SK-N-SH treated with all-trans-retinoic acid at 6 μM for 48 hours (cell line): ENCODE measurements around the gene CD6.

Source experiments
- PATZ1 ChIP-seq: fragments of 250-450 bp; sonication (Bioruptor Pico); IDR thresholded peaks from 2 replicates; pipeline ENCODE4 v1.8.0; 2020; ENCODE audit warnings: mild to moderate bottlenecking, moderate library complexity, borderline replicate concordance
- RARB ChIP-seq: fragments of 250-450 bp; sonication (Bioruptor Pico); IDR thresholded peaks from 2 replicates; pipeline ENCODE4 v1.8.0; 2021; ENCODE audit warnings: mild to moderate bottlenecking, moderate library complexity
- TOX ChIP-seq: fragments of 250-450 bp; sonication (Bioruptor Pico); IDR thresholded peaks from 2 replicates; pipeline ENCODE4 v1.8.0; 2021; ENCODE audit warnings: mild to moderate bottlenecking, moderate library complexity, borderline replicate concordance
- ZFP30 ChIP-seq: fragments of 450-650 bp; formaldehyde crosslinking; IDR thresholded peaks from 2 replicates; pipeline ENCODE4 v1.5.0; 2022; ENCODE audit warnings: mild to moderate bottlenecking, moderate library complexity

- TF ChIP-seq ZFP30 (CRISPR knock-in tag) (no peak), TOX (CRISPR knock-in tag) (no peak), RARB (CRISPR knock-in tag) (no peak), PATZ1 (CRISPR knock-in tag) (no peak)
These were observed 10.7 kb downstream of the CD6 start for GRCh38 chr11:60982184-60982583.
